DOHH2 (cell line): ENCODE measurements around the gene NXF3.

Experiments
- H3F3A ChIP-seq: fragments of 200-600 bp; sonication (generic), shearing (Covaris generic); 2 replicates; pipeline ENCODE4 v1.6.0; 2016; ENCODE audit warnings: antibody characterized with exemption, mild to moderate bottlenecking; ENCODE audit not compliant: control insufficient read depth, insufficient read depth
- H3K27ac ChIP-seq: fragments of 200-600 bp; sonication (generic); 2 replicates; pipeline ENCODE4 v1.5.1; 2014; ENCODE audit warnings: low read depth, mild to moderate bottlenecking, low read length, moderate library complexity
- H3K27me3 ChIP-seq: fragments of 200-600 bp; sonication (generic); 2 replicates; pipeline ENCODE4 v1.6.1; 2014; ENCODE audit warnings: mild to moderate bottlenecking, low read length, mixed read lengths; ENCODE audit not compliant: control insufficient read depth
- H3K36me3 ChIP-seq: fragments of 200-600 bp; sonication (generic); 2 replicates; pipeline ENCODE4 v1.6.1; 2014; ENCODE audit warnings: mild to moderate bottlenecking, low read length, moderate library complexity, mixed read lengths; ENCODE audit not compliant: control insufficient read depth
- H3K4me1 ChIP-seq: fragments of 200-600 bp; sonication (generic); 2 replicates; pipeline ENCODE4 v1.6.1; 2014; ENCODE audit warnings: mild to moderate bottlenecking, low read length, mixed read lengths; ENCODE audit not compliant: control insufficient read depth
- H3K4me2 ChIP-seq: fragments of 200-600 bp; sonication (generic); 2 replicates; pipeline ENCODE4 v1.6.0; 2014; ENCODE audit warnings: mild to moderate bottlenecking, low read length, moderate library complexity
- H3K4me3 ChIP-seq: fragments of 200-600 bp; sonication (generic); 2 replicates; pipeline ENCODE4 v1.5.1; 2014; ENCODE audit warnings: mild to moderate bottlenecking, low read length, mixed read lengths
- H3K79me2 ChIP-seq: fragments of 200-600 bp; sonication (generic); 2 replicates; pipeline ENCODE4 v1.6.1; 2014; ENCODE audit warnings: mild to moderate bottlenecking, low read length, mixed read lengths; ENCODE audit not compliant: control insufficient read depth
- H3K9me2 ChIP-seq: fragments of 200-600 bp; sonication (generic); replicated peaks from 2 replicates; pipeline ENCODE4 v1.6.1; 2014; ENCODE audit warnings: mild to moderate bottlenecking, low read length, mixed read lengths; ENCODE audit not compliant: control insufficient read depth
- H3K9me3 ChIP-seq: fragments of 200-600 bp; sonication (generic); 2 replicates; pipeline ENCODE4 v1.6.1; 2014; ENCODE audit warnings: antibody characterized with exemption, low read length, mixed read lengths; ENCODE audit not compliant: control insufficient read depth, insufficient read depth
- H4K20me1 ChIP-seq: fragments of 200-600 bp; sonication (generic); 2 replicates; pipeline ENCODE4 v1.6.0; 2014; ENCODE audit warnings: low read depth, mild to moderate bottlenecking, antibody characterized with exemption, low read length, moderate library complexity; ENCODE audit not compliant: control insufficient read depth, insufficient read depth
- CTCF ChIP-seq: fragments of 200-600 bp; sonication (generic); IDR thresholded peaks from one replicate; pipeline ENCODE4 v1.5.1; 2014; ENCODE audit warnings: antibody characterized with exemption, mild to moderate bottlenecking, low read depth, low read length; ENCODE audit not compliant: poor library complexity, severe bottlenecking
- EZH2phosphoT487 ChIP-seq: fragments of 200-600 bp; sonication (generic); IDR thresholded peaks from 2 replicates; pipeline ENCODE4 v1.6.1; 2017; ENCODE audit warnings: borderline replicate concordance, mild to moderate bottlenecking, antibody characterized with exemption, low read length, moderate library complexity, mixed read lengths

The NXF3 gene

GRCh38 chrX:103100484-103100883 is 7.5 kb upstream of the NXF3 start:
- Histone ChIP-seq H4K20me1 (no peaks in the 10 kb centered on the region), H3K4me2 (no peak overlapping the region), H3K4me3 (no peak overlapping the region), H3K4me1 (no peaks in the 10 kb centered on the region), H3K27me3 (no peaks in the 10 kb centered on the region), H3K36me3 (no peaks in the 10 kb centered on the region), H3K27ac (no peak overlapping the region), H3K79me2 (no peaks in the 10 kb centered on the region), H3K9me3 (no peaks in the 10 kb centered on the region), H3F3A (no peaks in the 10 kb centered on the region), H3K9me2 (no peaks in the 10 kb centered on the region)
- TF ChIP-seq EZH2phosphoT487 (no peak), CTCF (no peak)

GRCh38 chrX:103099691-103100090 is 6.7 kb upstream of the NXF3 start:
- H3K27me3 ChIP-seq, result no peaks in the 10 kb centered on the region
- no peaks in the 10 kb centered on the region for H3K36me3 ChIP-seq

GRCh38 chrX:103098488-103098887 is 5.5 kb upstream of the NXF3 start:
- H3K79me2 ChIP-seq, result no peaks in the 10 kb centered on the region
- H3K27me3 ChIP-seq, result no peaks in the 10 kb centered on the region
- H3K9me3 ChIP-seq, result no peaks in the 10 kb centered on the region
- H4K20me1 ChIP-seq, result no peaks in the 10 kb centered on the region
- H3K9me2 ChIP-seq, result no peaks in the 10 kb centered on the region
- no peak overlapping the region for H3K4me3 ChIP-seq
- no peaks in the 10 kb centered on the region for H3K36me3 ChIP-seq
- H3F3A ChIP-seq, result no peaks in the 10 kb centered on the region
- no peak overlapping the region for H3K27ac ChIP-seq
- TF ChIP-seq CTCF (no peak), EZH2phosphoT487 (no peak)
- H3K4me1 ChIP-seq, result no peaks in the 10 kb centered on the region
- no peak overlapping the region for H3K4me2 ChIP-seq

More at GRCh38 chrX:103099691-103100090, 6.7 kb upstream of the NXF3 start:
- H3K4me2 ChIP-seq, result no peak overlapping the region
- no peak overlapping the region for H3K27ac ChIP-seq
- H3F3A ChIP-seq, result no peaks in the 10 kb centered on the region
- H3K4me3 ChIP-seq, result no peak overlapping the region
- no peaks in the 10 kb centered on the region for H4K20me1 ChIP-seq
- no peaks in the 10 kb centered on the region for H3K9me2 ChIP-seq
- no peaks in the 10 kb centered on the region for H3K9me3 ChIP-seq
- H3K4me1 ChIP-seq, result no peaks in the 10 kb centered on the region
- H3K79me2 ChIP-seq, result no peaks in the 10 kb centered on the region
- no peak for TF ChIP-seq CTCF
- no peak for TF ChIP-seq EZH2phosphoT487

GRCh38 chrX:103081051-103081450 is 11.9 kb downstream of the NXF3 start:
- no peak for TF ChIP-seq EZH2phosphoT487
- TF ChIP-seq CTCF, result no peak
- H3K36me3 ChIP-seq, result no peaks in the 10 kb centered on the region
- no peak overlapping the region for H3K4me2 ChIP-seq
- H3K79me2 ChIP-seq, result no peaks in the 10 kb centered on the region
- H3K27ac ChIP-seq, result no peak overlapping the region
- H3K9me3 ChIP-seq, result no peaks in the 10 kb centered on the region
- H3K27me3 ChIP-seq, result no peaks in the 10 kb centered on the region
- H3K4me3 ChIP-seq, result no peak overlapping the region
- no peaks in the 10 kb centered on the region for H4K20me1 ChIP-seq
- no peaks in the 10 kb centered on the region for H3K9me2 ChIP-seq
- H3F3A ChIP-seq, result no peaks in the 10 kb centered on the region
- no peaks in the 10 kb centered on the region for H3K4me1 ChIP-seq
